Kidney (tissue), 14 donors: ENCODE measurements around the gene HIPK2. TPM values are rescaled to one million over a fixed set of nuclear protein-coding genes. Genes with fewer than 3 reads are reported as not detected.

Experiments
- DNase-seq, 5 donors: peaks; one replicate each; pipeline ENCODE4 v3.0.0-alpha.2; 2013 to 2020
- FAIRE-seq: peaks from 2 replicates; lab custom pipeline; 2012; peaks lifted over from hg19 to GRCh38; lab: Jason Lieb, UNC
- H3K27ac ChIP-seq, 2 donors: one replicate each; pipeline ENCODE4 v1.7.0; 2013; ENCODE audit warnings: low read depth in 2 of 2, low read length in 2 of 2, inconsistent platforms in 1 of 2
- H3K27me3 ChIP-seq: one replicate; pipeline ENCODE4 v1.7.1; 2013; ENCODE audit warnings: low read length, inconsistent platforms; ENCODE audit not compliant: control insufficient read depth, insufficient read depth
- H3K36me3 ChIP-seq, 3 donors: one replicate each; pipeline versions ENCODE4 v1.7.0 to v1.7.1; 2013; ENCODE audit warnings: low read length in 3 of 3, control low read depth in 1 of 3, inconsistent platforms in 1 of 3; ENCODE audit not compliant: insufficient read depth in 3 of 3, control insufficient read depth in 2 of 3
- H3K4me1 ChIP-seq, 3 donors: one replicate each; pipeline versions ENCODE4 v1.7.0 to v1.7.1; 2013; ENCODE audit warnings: low read length in 3 of 3, inconsistent platforms in 1 of 3, low read depth in 1 of 3; ENCODE audit not compliant: control insufficient read depth in 2 of 3, insufficient read depth in 2 of 3
- H3K4me3 ChIP-seq, 3 donors: one replicate each; pipeline versions ENCODE4 v1.7.0 to v1.8.1; 2013; ENCODE audit warnings: low read length in 3 of 3, control low read depth in 1 of 3, inconsistent platforms in 1 of 3
- H3K9ac ChIP-seq, 3 donors: one replicate each; pipeline versions ENCODE4 v1.7.0 to v1.7.1; 2013; ENCODE audit warnings: low read length in 3 of 3, control low read depth in 1 of 3, inconsistent platforms in 1 of 3
- H3K9me3 ChIP-seq, 3 donors: one replicate each; pipeline versions ENCODE4 v1.7.0 to v1.7.1; 2013; ENCODE audit warnings: low read length in 3 of 3, control low read depth in 1 of 3, inconsistent platforms in 1 of 3; ENCODE audit not compliant: control insufficient read depth in 2 of 3, insufficient read depth in 1 of 3
- CTCF ChIP-seq: IDR thresholded peaks from 3 replicates; pipeline ENCODE4 v1.5.1; 2012; ENCODE audit warnings: mild to moderate bottlenecking, moderate library complexity, borderline replicate concordance; ENCODE audit not compliant: insufficient read depth; ENCODE audit errors: extremely low read depth
- intact Hi-C: fragments of 100-400 bp; cut with DNase I; formaldehyde crosslinking; loops from one replicate; pipeline ENCODE4 v1.11.1; 2022
- polyA plus RNA-seq: library from polyadenylated mRNA; stranded (reverse); fragments of 350-450 nt; fragmentation: Illumina TruSeq; extraction: RNeasy Lipid Tissue Mini Kit (QIAGEN cat#74804); gene quantifications from one replicate; pipeline ENCODE4 v1.2.3, GENCODE V29; 2014; ENCODE audit warnings: low read depth, low replicate concordance; ENCODE audit not compliant: insufficient read depth
- total RNA-seq: library from RNA; stranded (reverse); fragmentation: NEBNext Ultra II Directional; extraction: Animal tissue kit (Norgen Biotek cat#: 25700); gene quantifications from one replicate; pipeline ENCODE4 v1.2.1, GENCODE V29; 2021
- donor health status: control.
- donor health status: control.
- donor health status: control.
- donor health status: control.
- donor health status: control.
- donor health status: DM: yes; HTN: yes; CAD: no.
- donor health status: Normal renal cell carcinoma (clear cell type).

The HIPK2 gene
- total and polyA plus RNA-seq, 2 donors from 2014 or later, result 9.6 to 153 TPM

GRCh38 chr7:139580435-139580834 is 197.4 kb downstream of the HIPK2 start:
- H3K36me3 ChIP-seq, result peaks cover 7 to 58% (median 25%) of the 10 kb centered on the region in 3 donors
- TF ChIP-seq CTCF, result no peak
- no peaks in the 10 kb centered on the region for H3K27me3 ChIP-seq
- H3K27ac ChIP-seq, result no peak overlapping the region
- no peak overlapping the region for H3K4me3 ChIP-seq
- intact Hi-C loops, result no loop called here
- H3K4me1 ChIP-seq, result peaks cover 0 to 10% (median 5%) of the 10 kb centered on the region in 3 donors
- H3K9ac ChIP-seq, result no peak overlapping the region
- H3K9me3 ChIP-seq, result no peaks in the 10 kb centered on the region
- DNase-seq (no peak), FAIRE-seq (no peak)

GRCh38 chr7:139576179-139576973 is 201.4 kb downstream of the HIPK2 start:
- FAIRE-seq, result no peak
- Histone ChIP-seq H3K9me3 (no peaks in the 10 kb centered on the region), H3K4me3 (no peak overlapping the region), H3K9ac (no peak overlapping the region), H3K27ac (no peak overlapping the region), H3K36me3 (peaks cover 5 to 43% (median 11%) of the 10 kb centered on the region in 3 donors), H3K27me3 (no peaks in the 10 kb centered on the region), H3K4me1 (peaks cover 0 to 2% (median 0%) of the 10 kb centered on the region in 3 donors)
- DNase-seq, result no peak
- no peak for TF ChIP-seq CTCF
- intact Hi-C loops, result no loop called here

- peaks cover 0 to 2% (median 0%) of the 10 kb centered on the region in 3 donors for H3K4me1 ChIP-seq
- no peak overlapping the region for H3K27ac ChIP-seq
- H3K4me3 ChIP-seq, result no peak overlapping the region
- H3K36me3 ChIP-seq, result peaks cover 0 to 34% (median 11%) of the 10 kb centered on the region in 3 donors
- no peaks in the 10 kb centered on the region for H3K27me3 ChIP-seq
- TF ChIP-seq CTCF, result no peak
- H3K9ac ChIP-seq, result no peak overlapping the region
- DNase-seq, result no peak
- H3K9me3 ChIP-seq, result no peaks in the 10 kb centered on the region
- FAIRE-seq, result no peak
- intact Hi-C loops, result no loop called here
Measured at GRCh38 chr7:139575338-139575680, 202.5 kb downstream of the HIPK2 start.
